ENCODE data around the gene G2E3.
A peak's percentile ranks its signal among the peaks of the same experiment; 100 is the strongest.

Gene G2E3

DNA sequence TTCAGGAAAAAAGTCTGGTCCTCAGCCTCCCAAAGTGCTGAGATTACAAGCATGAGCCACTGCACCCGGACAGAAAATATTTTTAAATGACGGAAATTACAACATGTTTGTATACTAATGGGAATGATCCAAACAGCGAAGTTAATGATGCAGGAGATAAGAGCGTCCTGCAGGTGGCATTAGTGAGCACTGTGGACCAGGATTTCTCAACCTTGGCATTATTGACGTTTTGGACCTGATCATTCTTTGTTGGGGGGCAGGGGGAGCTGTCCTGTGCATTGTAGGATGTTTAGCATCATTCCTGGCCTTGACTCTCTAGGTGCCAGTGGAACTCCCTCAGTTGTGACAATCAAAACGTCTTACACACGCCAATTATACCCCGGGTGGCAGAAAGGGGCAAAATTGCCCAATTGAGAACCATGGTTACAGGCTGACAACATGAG, 97.3 kb downstream of the G2E3 start:
- DNase-seq, result peak in 3 of 5 experiments; percentile 5 to 28 (median 7)

GRCh38 chr14:30657050-30657449, 98.1 kb downstream of the G2E3 start:
- no peak for DNase-seq

DNA sequence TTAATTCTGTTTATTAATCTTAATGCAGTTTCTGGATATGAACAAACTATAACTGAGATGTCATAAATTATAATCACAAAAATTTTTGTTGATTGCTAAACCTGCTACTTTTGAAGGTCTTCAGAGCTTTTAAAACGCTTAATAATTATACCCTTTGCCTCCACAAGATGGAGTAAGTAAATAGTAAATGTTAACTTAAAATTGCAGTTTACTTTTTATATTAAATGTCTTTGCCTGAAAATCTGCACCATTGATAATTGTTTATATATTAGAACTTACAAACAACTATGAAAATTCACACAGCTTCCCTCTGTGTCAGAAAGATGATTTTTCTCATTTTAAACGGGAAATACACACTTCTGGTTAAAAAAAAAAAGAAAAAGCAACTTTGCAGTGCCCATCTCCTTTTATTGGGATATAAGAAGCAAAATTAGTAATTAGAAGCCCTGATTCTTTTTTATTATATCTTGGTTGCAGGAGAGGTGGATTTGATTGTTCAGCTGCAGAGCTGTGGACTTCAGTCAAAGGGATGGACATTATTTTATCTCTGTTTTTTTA, 98.7 kb downstream of the G2E3 start:
- DNase-seq, result peak in 1 of 5 experiments; percentile 7

- no peak for DNase-seq
Observed at GRCh38 chr14:30658645-30659044, 99.7 kb downstream of the G2E3 start.

- DNase-seq, result no peak
Observed at GRCh38 chr14:30669594-30669993, 110.6 kb downstream of the G2E3 start.
